Stimulated activated CD4-positive, alpha-beta T cell treated with anti-CD3 and anti-CD28 coated beads, Interleukin-2, amount 100 ng/mL, for 48 hours (primary cell): ENCODE results near the gene TNKS1BP1.
"Not testable (repeated sequence)": the region's sequence is repeated elsewhere in the genome, so short reads cannot be mapped to it uniquely, and the experiment has no call there.

Experiments
- DNase-seq, 2 donors: peaks; one replicate each; pipeline ENCODE4 v3.0.0-alpha.2; 2020

Gene TNKS1BP1

DNA sequence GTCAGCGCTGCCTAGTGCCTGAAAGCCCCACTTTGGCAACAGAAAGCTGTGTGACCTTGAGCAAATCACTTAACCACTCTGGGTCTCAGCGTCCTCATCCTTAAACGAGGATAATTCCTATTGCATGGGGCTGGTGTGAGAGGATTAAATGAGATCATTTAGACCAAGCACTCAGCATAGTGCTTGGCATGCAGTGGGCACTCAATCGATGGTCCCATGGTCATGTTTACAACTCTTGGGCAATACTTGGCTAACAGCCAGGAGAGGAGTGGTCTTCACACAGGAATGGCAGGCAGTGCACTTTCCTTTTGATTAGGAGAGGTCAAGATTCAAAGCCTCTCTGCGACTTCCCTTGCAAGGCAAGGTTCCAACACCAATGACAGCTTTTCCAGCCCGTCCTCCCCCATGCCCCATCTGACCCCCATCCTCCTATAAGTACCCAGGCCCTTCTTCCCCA is 14.1 kb downstream of the TNKS1BP1 start:
- DNase-seq: no peak

DNA sequence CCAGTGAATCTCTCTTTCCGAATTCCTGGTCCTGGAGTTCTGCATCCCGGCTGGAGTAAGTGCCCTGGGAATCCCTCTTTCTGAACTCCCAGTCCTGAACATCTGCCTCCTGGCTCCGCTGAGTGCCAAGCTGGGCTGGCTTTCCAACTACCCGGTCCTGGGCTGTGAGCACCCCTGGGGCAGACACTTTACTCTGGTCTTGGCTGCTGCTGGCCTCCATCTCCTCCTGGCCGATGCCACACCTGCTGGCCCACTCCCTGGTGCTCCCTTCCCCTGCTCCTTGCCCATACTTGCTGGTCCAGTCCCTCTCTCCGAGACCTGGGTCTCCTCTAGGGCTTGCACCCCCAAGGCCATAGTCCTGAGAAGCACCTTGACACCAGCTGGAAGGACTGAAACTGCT is 14.7 kb downstream of the TNKS1BP1 start:
- no peak for DNase-seq

DNA sequence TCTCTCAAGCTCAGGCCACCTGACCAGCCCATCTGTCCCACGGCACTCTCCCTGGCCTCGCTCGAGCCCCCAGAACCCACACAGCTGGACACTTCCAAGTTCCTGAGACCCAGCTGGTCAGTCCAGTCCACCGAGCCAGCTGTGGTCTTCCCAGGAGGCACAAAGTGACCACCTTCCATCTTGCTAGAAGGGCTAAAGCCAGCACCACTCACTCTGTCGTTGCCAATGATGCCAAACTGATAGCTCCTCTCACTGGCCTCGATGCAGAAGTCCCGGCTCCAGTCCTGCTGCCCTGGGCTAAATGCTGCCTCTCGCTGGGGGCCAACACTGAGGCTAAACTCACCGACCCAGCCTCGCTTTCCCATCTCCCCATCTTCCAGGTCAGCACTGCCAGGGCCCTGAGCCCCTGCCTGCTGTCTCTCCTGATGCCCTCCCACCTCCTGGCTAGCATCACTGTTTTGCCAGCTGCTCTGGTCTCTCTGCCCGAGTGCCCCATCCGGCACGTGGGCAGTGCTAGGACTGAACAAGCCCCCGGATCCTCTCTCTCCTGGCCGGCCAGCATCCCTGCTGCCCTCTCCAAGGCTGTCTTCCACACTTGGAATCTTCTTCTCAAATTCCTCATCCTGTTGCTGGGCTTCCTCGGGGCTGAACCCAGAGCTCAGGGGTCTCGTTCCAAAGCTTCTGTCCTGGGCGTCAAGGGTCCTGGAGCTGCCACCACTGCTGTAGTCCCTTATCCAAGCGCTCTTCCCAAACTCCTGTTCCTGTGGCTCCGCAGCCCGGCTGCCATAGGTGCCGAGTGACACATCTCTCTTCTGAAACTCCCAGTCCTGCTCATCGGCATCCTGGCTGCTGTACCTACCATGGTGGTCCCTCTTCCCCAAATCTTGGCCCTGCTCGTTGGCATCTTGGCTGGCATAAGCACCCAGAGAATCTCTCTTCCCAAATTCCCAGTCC is 15.4 kb downstream of the TNKS1BP1 start:
- DNase-seq: no peak

DNA sequence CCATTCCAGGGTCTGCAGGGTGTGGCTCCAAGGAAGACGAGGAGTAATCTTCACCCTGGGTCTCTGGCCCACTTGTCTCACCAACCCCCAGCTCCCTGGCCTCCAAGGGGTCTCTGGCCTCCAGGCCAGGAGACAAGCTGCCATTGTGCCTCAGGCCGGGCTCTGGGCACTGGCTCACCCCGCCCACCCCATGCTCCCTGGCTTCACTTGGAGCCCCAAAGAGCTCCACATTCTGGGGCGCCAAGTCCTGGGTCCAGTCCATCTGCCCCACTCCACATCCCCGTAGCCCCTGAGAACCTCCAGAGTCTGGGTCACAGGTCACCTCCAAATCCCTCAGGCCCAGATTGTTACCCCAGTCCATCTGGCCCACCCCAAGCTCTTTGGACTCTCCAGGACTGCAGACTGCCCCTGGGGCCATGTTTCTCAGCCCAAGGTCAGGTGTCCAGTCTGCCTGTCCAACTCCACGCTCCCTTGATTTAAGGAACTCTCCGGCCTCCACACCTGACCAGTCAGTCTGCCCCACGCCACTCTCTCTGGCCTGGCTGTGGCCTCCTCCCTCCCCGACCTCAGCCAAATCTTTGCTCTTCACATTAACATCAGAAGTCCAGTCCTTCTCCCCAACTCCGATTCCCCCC is 16.2 kb downstream of the TNKS1BP1 start:
- no peak for DNase-seq

DNA sequence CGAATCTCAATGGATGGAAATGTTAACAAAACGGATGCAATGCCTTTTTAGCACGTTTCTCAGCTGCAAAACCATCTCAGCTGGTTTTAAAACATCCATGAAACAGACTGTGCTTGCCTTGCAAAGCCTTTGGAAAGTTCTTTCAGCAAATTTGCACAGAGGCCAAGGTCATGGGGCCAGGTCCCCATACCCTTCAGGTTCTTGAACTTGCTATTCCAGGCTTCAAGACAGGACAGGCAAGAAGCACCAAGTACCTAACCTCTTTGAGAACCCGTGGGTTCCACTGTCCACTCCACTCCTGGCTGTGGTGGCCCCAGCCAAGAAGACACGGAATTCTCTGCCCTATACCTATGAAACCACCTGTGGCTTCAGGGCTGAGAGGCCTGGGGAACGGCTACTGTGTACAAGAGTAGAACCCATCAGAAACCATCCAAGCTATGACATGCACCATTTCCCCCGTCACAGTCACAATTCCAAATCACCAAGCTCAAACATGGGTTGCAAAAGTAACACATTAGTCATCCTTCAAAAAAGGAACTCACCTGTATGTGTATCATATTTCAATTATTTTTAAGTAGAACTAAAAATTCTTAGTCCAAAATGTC is 17.0 kb downstream of the TNKS1BP1 start:
- no peak for DNase-seq

DNA sequence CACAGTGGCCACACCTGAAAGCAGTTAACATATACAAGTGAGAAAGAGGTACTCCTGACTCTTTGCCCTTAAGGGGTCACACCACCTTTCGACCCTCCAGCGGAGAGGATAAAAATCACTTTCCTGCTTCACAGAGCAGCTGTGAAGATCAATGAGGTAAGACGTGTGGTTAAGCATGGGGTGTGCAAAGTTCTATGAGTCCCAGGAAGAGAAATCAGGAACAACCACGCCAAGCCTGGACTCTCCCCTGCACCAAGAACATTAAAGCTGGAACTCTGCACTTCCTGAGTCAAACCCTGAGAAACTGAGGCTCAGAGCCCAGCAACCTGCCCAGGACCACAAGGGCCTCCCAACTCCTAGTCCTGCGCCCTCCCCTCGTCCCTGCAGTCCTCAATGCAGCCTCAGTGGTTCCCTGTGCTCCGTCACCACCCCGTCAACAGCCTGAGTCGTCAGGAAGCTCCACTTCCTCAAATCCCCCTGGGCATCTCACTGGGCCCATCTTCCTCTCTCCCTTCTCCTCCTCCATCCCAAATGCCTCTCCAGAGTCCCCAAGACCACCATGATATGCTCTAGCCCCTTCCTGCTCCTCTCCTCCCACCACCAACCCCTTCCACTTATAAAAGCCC is 17.7 kb downstream of the TNKS1BP1 start:
- no peak for DNase-seq

DNA sequence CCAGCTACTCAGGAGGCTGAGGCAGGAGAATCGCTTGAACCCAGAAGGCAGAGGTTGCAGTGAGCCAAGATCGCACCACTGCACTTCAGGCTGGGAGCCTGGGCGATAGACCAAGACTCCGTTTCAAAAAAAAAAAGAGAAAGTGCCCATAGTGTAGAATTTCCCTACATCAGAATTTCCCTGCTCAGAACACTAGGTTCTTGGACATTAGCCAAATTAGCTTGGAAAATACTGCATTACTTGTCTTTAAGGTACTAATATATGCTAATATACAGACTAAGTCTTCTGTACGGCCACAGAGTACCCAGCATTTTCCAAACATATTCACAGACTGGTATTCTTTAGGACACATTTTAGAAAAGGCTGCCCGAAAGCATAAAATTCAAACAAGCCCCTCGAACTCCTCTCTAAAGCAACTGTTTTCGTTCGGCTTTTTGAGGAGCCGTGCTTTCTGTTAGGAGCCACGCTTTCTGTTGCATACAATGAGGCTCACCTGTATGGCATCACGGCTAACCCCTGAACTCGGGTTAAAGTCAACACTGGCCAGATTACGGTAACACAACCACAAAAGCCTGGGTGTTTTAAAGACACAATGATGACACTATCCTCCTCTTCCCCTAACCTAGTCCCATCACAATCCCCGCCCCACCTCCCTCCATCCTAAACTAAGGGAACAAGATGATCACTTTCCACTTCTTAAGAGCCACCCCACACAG is 18.4 kb downstream of the TNKS1BP1 start:
- no peak for DNase-seq

DNA sequence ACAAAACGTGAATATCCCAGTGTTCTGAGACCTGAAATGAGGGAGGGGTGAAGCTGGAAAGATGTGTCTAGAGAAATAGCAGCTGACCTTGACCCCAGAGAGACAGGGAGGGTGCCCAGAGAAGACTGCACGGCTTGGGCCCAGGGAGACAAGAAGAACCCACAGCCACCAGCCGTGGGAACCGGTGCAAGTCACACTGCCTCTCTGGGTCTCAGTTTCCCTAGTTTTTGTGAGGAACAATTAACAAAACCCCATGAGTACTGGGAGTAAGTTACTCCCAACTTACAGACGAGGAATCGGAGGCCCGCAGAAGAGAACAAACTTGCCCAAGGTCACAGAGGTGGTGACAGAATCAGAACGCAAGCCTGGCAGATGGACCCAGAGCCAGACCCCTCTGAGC is 19.2 kb downstream of the TNKS1BP1 start:
- no peak for DNase-seq

DNA sequence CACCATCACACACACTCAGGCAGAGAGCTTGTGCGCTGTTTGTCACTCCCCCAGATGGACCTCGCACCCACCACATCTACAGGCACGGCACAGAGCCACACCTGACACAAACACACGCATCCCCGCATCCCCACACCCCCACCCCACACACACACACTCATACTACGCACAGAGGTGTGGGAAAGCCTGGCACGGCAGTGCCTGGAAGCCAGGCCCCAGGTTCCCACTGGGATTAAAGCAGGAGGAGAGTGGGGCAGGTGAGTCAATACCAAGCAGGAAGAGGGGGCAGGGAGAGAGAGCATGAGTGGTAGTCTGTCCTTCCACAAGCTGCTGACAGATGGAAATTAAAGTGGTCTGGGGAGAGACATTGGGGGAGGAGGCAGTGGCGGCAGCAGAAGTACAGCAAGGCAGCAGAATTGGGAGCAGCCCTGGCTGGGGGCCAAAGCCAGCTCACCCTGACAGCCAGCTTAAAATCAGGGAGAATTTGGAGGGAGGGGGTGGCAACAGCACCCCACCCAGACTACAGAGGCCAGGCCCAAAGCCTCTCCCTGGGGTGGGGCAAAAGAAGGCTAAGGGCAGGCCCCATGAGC is 20.7 kb downstream of the TNKS1BP1 start:
- no peak for DNase-seq

DNA sequence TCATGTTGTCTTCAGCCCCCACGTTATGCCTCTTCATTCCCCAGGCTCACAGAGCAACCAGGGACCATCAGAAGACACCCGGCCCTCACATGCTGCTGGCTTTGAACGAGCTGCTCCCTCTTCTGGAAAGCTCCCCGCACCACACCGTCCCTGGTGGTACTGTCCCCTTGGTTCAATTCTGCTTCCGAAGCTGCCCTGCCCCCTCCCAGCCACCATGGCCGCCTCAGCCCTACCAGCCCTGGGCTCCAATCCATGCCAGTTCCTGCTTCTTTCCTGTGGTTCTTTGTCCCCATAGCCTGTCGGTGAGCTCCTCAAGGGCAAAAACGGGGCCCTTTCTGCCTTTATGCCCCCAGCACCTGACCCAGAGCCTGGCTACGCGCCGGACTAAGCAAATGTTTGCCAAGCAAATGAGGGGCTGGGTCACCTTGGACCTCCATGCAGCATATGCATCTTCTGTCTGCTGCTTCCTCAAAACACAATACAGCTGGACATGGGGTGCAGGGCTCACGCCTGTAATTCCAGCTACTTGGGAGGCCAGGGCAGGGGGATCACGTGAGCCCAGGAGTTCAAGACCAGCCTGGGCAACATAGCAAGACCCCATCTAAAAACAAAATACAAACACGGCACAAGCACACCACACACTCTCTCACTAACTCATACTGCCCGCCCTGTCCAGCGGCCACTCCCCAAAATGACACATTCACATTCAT is 21.3 kb downstream of the TNKS1BP1 start:
- no peak for DNase-seq

DNA sequence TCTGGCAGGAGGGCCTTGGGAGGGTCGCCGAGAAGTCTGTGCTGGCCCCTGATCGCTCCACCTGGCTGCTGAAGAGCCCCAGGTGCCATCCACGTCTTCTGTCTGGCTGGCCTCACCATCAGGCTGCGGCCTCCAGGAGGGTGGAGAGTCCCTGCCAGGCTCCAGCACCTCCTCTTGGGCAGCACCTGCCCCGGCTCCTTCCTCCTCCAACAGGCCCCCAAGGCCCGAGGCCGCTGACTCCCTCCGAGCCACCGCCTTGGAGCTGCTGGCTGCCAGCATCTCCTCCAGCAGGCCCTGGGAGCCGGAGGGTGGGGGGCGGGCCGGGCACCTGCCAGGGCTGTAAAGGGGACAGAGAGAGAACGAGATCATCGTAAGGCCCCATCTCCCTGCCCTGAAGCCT is 22.3 kb downstream of the TNKS1BP1 start:
- no peak for DNase-seq

DNA sequence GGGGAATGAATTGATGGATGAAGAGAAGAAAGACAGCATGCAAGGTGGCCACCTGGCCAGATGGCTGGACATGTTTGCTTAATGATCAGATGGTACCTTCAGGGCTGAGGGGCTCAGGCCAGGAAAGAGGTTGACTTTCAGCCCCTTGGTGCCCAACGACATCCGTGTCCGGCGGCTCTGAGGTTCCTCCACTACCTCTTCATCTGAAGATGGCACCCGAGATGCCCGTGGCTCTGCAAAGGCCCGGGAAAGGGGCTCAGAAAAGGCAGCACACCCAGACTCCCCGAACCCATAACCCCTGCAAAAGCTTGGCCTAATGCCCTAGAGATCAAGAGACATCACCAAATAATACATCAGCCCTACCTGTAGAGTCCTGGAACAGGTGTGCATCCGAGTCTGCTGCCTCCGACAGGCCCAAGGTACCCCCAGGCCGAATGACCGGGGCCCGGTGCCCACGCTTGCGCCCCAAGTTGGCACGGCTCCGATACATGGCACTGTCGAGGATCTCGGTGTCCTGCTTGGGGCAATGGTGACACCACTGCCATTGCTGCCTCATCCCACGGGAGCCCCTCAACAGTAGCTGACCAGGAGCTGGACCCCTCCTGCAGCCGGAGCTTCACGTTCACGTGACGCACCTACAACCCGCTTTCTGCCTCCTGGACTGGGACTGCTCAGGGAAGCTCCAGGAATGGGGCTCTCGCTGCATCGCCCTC is 22.9 kb downstream of the TNKS1BP1 start:
- no peak for DNase-seq

DNA sequence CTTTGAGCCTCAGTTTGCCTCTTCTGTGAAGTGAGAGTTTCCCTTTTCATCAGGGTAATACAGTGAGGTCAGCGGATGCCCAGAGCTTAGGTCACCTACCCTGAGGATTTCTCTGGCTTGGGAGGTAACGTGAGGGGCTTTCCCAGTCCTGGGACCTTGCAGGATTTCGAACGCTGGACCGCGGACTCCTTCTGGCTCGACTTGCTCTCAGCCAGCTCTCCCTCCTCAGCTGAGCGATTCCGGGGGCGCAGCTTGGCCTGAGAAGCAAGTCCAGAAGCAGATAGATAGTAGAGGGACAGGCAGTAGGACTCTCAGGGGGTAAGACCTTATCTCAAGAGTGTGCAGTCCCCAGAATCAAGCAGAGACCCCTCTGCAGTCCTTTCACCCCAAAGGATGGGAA is 24.0 kb downstream of the TNKS1BP1 start:
- no peak for DNase-seq

DNA sequence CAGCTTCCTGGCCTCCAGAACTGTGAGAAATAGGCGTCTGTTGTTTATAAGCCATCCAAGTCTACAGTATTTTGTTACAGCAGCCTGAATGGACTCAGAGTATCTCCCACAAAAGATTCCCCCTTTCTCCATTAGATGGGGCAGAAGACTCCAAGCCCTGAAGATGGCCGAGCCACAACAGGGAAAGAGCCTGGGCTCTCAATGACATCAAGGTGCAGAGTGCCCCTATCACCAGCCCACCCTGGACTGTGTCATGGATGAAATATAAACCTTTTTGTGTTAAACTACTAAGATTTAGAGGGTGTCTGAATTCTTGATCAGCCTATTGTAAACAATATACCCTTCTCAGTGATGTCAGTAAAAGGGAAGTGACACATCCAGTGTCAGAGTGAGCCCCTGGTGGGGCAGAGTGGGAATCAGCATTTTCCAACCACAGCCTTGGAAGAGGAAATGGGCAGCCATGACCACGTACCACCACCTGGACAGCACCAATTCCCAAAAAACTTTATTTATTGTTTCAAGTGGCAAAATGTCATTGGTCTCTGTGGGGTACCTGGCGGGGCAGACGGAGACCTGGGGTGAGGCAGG is 25.5 kb downstream of the TNKS1BP1 start:
- DNase-seq: no peak

DNA sequence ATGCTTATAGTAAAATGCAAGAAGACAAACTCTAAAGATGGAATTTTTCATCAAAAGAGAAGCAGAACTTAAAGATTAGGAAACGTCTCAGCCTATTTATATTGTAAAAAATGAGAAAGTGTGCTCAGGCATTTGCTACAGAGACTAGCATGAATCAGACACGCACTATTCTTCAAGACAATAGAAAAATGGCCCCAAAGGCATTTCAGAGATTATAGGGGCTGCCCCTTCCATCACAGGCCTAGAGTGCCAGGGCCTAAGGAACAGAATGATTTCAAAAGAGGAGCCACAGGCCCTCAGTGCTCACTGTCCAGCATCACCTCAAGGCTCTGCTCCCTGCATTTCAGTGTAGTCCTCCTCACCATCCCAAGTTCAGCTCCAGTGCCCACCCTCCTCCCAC is 27.5 kb downstream of the TNKS1BP1 start:
- no peak for DNase-seq

DNA sequence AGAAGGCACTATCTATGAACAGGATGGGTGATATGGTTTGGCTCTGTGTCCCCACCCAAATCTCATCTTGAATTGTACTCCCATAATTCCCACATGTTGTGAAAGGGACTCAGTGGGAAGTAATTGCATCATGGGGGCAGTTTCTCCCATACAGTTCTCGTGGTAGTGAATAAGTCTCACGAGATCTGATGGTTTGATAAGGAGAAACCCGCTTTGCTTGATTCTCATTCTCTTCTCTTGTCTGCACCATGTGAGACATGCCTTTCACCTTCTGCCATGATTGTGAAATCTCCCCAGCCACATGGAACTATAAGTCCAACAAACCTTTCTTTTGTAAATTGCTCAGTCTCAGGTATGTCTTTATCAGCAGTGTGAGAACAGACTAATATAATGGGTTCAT is 28.5 kb downstream of the TNKS1BP1 start:
- DNase-seq: not testable (repeated sequence)

DNA sequence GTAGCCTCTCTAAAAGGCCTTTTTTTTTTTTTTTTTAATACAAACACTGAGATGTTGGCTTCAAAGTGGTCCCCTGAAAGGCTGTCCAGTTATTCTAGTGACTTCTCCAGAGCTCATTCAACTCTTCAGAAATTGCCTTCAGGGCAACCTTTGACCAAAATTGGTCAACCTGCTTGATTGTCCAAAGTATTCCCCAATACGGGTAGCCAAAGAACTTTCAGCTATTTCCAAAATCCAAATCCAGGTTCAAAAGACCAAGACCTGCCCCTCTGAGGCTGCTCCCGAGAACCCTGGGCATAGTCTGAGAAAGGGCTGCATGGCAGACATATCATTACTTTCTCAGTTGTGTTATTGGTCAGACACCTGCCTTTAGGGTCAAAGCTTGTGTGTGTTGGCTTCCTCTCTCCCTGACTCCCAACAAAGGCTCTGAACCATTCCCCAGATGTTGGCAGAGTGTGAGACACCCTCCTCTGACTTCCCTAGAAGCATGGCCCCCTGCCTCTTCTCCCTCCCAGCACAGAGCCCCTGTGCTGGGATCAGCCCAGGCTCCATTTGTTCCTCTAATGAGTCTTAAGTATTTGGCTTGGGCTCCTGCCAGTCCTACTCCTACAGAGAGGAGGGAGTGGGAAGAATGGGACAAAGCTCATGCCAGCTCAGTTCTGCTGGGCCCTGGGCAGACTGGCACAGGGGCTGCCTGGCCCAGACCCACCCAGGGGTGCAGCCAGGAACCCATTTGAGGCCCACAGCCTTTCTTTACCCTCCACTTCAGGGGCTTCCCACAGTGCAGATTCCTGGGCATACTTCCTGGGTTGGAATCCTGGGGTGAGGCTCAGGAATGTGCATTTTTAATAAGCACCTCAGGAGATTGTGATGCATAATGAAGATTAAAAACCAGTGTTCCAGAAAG is 30.3 kb downstream of the TNKS1BP1 start:
- DNase-seq: no peak

DNA sequence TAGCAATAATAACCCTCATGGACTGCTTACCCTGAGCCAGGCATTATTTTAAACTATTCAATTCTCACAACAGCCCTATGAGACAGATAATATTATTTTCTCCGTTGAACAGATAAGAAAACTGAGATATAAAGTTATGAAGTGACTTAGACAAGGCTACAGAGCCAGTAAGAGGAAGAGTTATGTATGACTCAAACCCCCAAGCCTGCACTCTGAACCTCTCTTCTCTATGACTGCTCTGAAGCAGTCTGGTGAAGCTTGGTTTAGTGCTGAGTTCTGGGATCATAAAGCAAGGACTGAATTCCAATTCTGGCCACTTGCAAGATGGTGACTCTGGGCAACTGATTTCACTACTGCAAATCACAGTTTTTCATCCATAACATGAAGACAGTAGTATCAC is 34.5 kb downstream of the TNKS1BP1 start:
- DNase-seq: no peak
